ENCODE measurements around the gene LMAN1.

DNA sequence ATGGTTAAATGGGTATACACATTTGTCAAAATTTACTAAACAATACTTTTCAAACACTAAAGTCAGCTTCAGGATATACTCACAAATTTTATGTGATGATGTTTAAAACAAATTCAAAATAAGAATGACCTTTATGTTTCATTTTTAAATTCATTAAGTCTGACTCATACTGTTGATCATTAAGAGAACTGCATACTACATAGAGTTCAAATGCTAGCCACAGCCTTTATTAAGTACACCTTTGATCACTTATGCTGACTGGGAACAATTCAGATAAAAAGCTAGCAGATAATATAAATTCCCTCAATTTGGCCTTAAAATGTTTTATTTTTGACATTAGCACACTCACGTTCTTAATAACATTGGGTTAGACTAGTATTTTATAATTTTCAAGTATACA is 14.1 kb downstream of the LMAN1 start:
- TF ChIP-seq, protein P1, sequence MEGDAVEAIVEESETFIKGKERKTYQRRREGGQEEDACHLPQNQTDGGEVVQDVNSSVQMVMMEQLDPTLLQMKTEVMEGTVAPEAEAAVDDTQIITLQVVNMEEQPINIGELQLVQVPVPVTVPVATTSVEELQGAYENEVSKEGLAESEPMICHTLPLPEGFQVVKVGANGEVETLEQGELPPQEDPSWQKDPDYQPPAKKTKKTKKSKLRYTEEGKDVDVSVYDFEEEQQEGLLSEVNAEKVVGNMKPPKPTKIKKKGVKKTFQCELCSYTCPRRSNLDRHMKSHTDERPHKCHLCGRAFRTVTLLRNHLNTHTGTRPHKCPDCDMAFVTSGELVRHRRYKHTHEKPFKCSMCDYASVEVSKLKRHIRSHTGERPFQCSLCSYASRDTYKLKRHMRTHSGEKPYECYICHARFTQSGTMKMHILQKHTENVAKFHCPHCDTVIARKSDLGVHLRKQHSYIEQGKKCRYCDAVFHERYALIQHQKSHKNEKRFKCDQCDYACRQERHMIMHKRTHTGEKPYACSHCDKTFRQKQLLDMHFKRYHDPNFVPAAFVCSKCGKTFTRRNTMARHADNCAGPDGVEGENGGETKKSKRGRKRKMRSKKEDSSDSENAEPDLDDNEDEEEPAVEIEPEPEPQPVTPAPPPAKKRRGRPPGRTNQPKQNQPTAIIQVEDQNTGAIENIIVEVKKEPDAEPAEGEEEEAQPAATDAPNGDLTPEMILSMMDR (IDR thresholded peaks at IDR 0.05; ENCODE audit: poor library complexity, severe bottlenecking) = no peak
- TF ChIP-seq EP300 (conservative IDR thresholded peaks at IDR 0.05; ENCODE audit: poor library complexity, severe bottlenecking) = no peak
- TF ChIP-seq POLR2AphosphoS5 (IDR thresholded peaks at IDR 0.05) = no peak
- TF ChIP-seq EZH2 (IDR thresholded peaks at IDR 0.05; ENCODE audit: borderline replicate concordance, insufficient read depth, low read length, poor library complexity, severe bottlenecking) = no peak
- no peak for TF ChIP-seq SMC3 (conservative IDR thresholded peaks at IDR 0.05; ENCODE audit: poor library complexity)
- no peak for TF ChIP-seq RAD21 (conservative IDR thresholded peaks at IDR 0.05)
- TF ChIP-seq, protein P2, sequence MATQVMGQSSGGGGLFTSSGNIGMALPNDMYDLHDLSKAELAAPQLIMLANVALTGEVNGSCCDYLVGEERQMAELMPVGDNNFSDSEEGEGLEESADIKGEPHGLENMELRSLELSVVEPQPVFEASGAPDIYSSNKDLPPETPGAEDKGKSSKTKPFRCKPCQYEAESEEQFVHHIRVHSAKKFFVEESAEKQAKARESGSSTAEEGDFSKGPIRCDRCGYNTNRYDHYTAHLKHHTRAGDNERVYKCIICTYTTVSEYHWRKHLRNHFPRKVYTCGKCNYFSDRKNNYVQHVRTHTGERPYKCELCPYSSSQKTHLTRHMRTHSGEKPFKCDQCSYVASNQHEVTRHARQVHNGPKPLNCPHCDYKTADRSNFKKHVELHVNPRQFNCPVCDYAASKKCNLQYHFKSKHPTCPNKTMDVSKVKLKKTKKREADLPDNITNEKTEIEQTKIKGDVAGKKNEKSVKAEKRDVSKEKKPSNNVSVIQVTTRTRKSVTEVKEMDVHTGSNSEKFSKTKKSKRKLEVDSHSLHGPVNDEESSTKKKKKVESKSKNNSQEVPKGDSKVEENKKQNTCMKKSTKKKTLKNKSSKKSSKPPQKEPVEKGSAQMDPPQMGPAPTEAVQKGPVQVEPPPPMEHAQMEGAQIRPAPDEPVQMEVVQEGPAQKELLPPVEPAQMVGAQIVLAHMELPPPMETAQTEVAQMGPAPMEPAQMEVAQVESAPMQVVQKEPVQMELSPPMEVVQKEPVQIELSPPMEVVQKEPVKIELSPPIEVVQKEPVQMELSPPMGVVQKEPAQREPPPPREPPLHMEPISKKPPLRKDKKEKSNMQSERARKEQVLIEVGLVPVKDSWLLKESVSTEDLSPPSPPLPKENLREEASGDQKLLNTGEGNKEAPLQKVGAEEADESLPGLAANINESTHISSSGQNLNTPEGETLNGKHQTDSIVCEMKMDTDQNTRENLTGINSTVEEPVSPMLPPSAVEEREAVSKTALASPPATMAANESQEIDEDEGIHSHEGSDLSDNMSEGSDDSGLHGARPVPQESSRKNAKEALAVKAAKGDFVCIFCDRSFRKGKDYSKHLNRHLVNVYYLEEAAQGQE (IDR thresholded peaks at IDR 0.05; ENCODE audit: borderline replicate concordance) = no peak
